ENCODE measurements around the gene RTF1. TPM values are rescaled to one million over a fixed set of nuclear protein-coding genes. Genes with fewer than 3 reads are reported as not detected.
"Not testable (repeated sequence)": the region's sequence is repeated elsewhere in the genome, so short reads cannot be mapped to it uniquely, and the experiment has no call there.

RTF1 gene
- 35.4 TPM for total RNA-seq

- intact Hi-C loops (cut with DNase I): no loop called here
- DNase-seq (ENCODE audit: low spot score) (peak; percentile 98), ATAC-seq (peak; percentile 99)
Observed at GRCh38 chr15:41416742-41417417, at the start of gene RTF1. RTF1 (plus strand) TSS chr15:41417095; CDS start chr15:41417116, 21 bp downstream.

GRCh38 chr15:41367418-41367817, 49.5 kb upstream of the RTF1 start:
- ATAC-seq (no peak), DNase-seq (ENCODE audit: low spot score) (no peak)
- intact Hi-C loops (cut with DNase I): no loop called here

- no peak for DNase-seq (ENCODE audit: low spot score)
- no peak for ATAC-seq
- intact Hi-C loops (cut with DNase I): no loop called here
Observed at GRCh38 chr15:41377978-41378377, 38.9 kb upstream of the RTF1 start.

- DNase-seq (ENCODE audit: low spot score); intact Hi-C loops (cut with DNase I); ATAC-seq: not testable (repeated sequence)
Observed at GRCh38 chr15:41383974-41384749, 32.7 kb upstream of the RTF1 start.

DNA sequence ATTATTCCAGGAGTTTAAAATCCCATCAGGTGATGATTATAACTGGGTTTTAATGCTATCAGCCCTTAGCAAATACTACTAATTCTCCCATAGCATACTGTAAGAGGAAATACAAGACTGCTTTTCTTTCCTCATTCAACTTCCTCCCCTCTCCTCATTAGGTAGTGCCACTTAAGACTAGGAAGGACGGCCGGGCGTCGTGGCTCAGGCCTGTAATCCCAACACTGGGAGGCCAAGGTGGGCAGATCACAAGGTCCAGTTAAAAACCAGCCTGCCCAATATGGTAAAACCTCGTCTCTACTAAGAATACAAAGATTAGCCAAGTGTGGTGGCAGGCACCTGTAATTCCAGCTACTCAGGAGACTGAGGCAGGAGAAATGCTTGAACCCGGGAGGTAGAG, 29.2 kb upstream of the RTF1 start:
- no peak for ATAC-seq
- no peak for DNase-seq (ENCODE audit: low spot score)

DNA sequence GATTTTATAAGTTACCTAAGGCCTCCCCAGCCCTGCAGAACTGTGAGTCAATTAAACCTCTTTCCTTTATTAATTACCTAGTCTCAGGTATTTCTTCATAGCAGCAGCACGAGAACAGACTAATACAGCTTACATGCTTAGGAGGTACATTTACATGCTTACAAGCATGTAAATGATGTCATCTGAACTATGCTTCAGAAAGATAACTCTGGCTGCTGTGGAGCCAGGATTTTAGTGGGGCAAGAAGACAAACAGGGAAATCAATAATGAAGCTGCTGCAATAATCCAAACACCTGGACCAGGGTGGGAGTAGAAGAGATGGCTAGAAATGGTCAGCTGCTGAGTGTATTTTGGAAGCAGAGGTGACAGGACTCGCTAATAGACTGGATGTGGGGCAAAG, 24.2 kb upstream of the RTF1 start:
- intact Hi-C loops (cut with DNase I): no loop called here
- ATAC-seq (no peak), DNase-seq (ENCODE audit: low spot score) (no peak)

More for the DNA sequence above, 29.2 kb upstream of the RTF1 start:
- intact Hi-C loops (cut with DNase I): no loop called here

GRCh38 chr15:41394924-41395323, 22.0 kb upstream of the RTF1 start:
- intact Hi-C loops (cut with DNase I): no loop called here
- DNase-seq (ENCODE audit: low spot score): no peak
- ATAC-seq: no peak

DNA sequence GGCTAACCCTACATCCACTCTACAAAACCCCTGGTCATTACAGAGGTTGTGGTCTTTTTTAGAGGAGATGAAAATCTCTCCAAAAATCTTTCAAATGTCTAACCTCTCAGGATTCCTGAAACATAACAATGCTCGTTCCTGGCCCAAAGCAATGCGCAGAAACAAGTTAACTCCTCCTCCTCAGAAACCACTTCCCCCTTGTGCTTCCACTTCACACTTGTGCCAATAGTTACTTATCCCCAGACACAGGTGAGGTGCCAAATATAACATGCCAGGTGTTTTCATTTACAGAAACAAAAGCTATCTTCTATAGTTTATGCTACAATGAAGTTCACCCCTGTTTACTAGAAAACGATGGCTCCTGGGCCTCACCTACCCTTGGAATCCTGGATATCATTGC, 20.8 kb upstream of the RTF1 start:
- DNase-seq (ENCODE audit: low spot score) (no peak), ATAC-seq (no peak)
- intact Hi-C loops (cut with DNase I): no loop called here

DNA sequence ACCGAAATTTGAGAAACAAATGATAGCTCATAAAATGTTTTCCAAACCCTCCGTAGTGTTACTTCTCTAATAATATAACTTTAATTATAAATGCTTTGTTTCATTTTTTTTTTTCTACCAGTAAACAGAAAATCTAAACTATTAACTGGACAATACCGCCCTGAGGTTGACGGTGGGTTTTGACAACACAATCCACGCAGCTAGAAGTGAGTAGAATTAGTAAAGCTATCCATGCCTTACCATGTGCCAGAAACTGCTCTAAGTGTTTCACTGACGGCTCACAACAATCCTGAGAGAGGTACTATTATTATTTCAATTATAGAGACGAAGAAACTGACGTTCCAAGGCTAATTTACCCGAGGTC, 15.0 kb upstream of the RTF1 start:
- DNase-seq (ENCODE audit: low spot score) (no peak), ATAC-seq (no peak)
- intact Hi-C loops (cut with DNase I): no loop called here

- ATAC-seq: no peak
- intact Hi-C loops (cut with DNase I): no loop called here
- no peak for DNase-seq (ENCODE audit: low spot score)
Observed at GRCh38 chr15:41407341-41407740, 9.6 kb upstream of the RTF1 start.

DNA sequence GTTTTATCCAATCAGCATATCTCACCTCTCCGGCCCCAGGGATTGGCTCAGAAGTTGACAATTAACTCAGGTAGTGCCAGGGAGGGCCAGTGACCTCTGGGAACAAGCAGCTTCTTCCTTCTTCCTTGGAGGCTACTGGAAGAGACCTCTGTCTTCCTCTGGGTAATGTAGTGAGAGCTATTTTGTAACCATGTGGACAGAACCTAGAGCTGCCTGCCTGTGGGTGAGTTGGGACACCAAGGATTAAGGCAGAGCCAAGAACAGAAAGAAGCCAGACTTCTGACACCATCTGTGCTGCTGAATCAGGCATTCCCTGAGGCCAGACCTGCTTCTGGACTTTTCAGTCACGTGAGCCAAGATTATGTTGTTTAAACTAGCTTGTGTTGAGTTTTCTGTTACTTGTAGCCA, 8.7 kb upstream of the RTF1 start:
- ATAC-seq: no peak
- intact Hi-C loops (cut with DNase I): no loop called here
- no peak for DNase-seq (ENCODE audit: low spot score)

DNA sequence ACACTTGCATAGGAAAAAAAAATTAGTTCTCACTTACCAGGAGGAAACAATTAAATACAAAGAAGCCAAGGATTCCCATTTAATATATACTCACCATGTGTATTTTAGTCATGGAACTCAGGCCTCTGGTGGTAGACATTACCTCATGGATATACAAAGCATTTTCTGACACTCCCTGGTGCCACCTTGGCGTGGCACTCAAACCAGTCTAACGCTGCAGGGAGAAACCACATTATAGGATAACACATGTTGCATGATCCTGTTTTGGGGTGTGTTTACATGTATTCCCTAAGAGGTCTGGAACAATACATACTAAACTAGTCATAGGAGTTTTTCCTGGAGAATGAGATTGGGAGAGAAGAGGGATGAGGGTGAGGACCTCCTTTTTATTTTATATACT, 5.9 kb upstream of the RTF1 start:
- intact Hi-C loops (cut with DNase I): no loop called here
- no peak for ATAC-seq
- DNase-seq (ENCODE audit: low spot score): no peak

- ATAC-seq (no peak), DNase-seq (ENCODE audit: low spot score) (no peak)
- intact Hi-C loops (cut with DNase I): no loop called here
Observed at GRCh38 chr15:41411441-41411840, 5.5 kb upstream of the RTF1 start.

DNA sequence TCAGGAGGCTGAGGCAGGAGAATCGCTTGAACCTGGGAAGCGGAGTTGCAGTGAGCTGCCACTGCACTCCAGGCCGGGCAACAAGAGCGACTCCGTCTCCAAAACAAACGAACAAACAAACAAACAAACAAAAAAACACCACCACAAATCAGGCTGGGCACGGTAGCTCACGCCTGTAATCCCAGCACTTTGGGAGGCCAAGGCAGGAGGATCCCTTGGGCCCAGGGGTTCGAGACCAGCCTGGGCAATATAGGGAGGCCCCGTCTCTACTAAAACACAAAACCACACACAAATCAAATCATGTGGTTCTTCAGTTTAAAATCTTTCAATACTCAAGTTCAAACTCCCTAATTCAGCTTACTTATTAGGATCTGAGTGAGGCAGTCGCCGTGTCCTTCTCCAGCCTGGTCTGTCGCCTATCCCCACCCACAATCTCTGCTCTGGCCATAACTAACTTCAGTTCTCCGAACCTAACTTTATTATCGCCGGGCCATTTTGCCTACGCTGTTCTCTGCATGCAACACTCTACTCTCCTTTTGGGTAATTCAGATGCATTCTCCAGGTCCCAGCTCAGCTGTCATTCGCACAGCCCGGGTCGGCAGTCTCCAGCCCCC, 660 bp upstream of the RTF1 start:
- ATAC-seq: peak; percentile 51
- DNase-seq (ENCODE audit: low spot score): no peak
- intact Hi-C loops (cut with DNase I): no loop called here

DNA sequence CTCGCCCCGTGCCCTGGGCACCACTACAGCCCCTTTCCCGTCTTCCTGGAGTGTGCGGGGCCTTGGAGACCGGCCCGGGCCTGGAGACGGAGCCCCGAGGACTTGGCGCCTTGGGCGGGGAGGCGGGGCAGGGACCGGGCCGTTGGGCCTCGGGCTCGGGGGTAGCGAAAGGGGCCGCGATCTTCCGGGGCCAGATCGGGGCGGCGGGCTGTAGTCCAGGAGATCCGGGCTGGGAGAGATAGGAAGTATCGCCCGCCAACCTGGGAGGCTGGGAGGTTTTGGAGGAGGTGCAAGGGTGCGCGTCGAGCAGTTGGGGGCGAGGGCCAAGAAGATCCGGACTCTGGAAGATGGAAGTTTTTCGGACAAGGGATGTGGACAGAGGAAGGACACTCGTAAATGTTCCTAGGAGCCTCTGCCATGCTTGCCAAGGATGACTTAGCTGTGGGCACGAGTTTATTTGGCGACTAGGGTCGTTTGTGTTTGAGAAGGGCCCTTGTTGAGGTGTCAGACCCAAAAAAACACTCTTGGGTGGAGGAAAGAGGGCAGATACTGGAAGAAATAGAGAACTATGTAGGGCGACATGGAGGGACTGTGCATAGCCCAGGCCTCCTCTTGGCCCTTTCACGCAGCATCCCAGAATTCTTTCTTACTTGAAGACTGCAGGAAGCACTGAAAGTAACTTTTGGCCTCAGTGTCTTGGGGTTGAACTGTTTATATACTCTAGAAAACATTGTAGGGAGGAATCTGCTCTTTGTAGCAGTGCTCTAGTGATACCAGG, 712 bp downstream of the RTF1 start:
- intact Hi-C loops (cut with DNase I): loop anchor here (2.0 kb wide), 1 partner anchor 15 kb away; no protein-coding TSS in a partner anchor
- ATAC-seq: peak; percentile 24
- DNase-seq (ENCODE audit: low spot score): peak; percentile 70

DNA sequence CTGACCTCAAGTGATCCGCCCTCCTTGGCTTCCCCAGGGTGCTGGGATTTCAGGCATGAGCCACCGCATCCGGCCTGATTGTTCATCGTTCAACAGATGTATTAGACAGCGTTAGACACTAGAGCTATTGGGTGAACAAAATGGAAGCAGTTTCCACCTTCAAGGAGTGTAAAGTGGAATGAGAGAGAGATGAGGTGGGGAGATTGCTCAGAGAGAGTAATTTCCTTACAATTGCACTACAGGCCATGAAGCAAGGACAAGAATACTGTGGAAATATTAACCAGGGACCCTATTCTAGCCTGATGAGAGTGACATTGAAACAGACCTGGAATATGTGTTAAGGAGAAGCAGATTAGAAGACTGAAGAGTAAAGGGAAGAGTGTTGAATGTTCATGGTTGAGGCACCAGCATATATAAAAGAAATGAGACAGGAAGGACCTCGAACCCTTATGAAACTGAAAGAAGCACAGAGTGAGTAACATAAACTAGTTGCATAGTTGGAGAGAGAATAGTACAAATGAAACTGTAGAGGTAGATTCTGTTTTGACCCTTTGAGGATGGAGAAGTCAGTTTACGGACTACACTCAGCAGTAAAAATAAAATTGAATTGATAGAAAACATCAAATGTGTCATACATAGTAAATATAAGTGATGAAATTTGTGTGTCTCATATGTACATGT, 7.2 kb downstream of the RTF1 start:
- DNase-seq (ENCODE audit: low spot score): no peak
- intact Hi-C loops (cut with DNase I): no loop called here
- no peak for ATAC-seq

DNA sequence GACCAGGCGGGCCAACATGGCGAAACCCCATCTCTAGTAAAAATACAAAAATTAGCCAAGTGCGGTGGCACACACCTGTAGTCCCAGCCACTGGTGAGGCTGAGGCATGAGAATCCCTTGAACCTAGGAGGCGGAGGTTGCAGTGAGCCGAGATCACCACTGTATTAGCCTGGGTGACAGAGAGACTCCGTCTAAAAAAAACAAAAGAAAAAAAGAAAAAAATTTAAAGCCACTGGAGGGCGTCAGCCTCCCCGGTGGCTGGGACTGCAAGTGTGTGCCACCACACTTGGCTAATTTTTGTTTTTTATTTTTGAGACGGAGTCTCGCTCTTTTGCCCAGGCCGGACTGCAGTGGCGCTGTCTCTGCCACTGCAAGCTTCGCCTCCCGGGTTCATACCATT, 7.9 kb downstream of the RTF1 start:
- ATAC-seq (no peak), DNase-seq (ENCODE audit: low spot score) (no peak)
- intact Hi-C loops (cut with DNase I): no loop called here

- intact Hi-C loops (cut with DNase I); DNase-seq (ENCODE audit: low spot score); ATAC-seq: not testable (repeated sequence)
Observed at GRCh38 chr15:41425907-41426306, 9.0 kb downstream of the RTF1 start.
